ENCODE data around the gene USP12.

DNA sequence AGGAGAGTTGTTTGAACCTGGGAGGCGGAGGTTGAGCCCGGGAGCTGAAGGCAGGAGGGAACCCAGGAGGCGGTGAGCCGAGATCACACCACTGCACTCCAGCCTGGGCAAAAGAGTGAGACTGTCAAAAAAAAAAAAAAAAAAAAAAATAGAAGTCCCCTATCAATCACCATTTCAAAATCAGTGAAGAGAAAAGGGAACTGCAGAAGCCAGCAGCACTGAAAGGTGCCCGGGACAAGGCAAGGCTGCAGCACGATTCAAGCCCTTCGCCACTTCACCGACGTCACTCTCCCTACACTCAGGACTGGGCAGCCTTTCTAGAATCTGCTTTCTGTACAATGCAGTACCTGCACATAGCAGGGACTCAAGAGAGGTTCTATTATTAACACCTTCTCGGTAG is 21.9 kb upstream of the USP12 start:
- TF ChIP-seq, protein P1, sequence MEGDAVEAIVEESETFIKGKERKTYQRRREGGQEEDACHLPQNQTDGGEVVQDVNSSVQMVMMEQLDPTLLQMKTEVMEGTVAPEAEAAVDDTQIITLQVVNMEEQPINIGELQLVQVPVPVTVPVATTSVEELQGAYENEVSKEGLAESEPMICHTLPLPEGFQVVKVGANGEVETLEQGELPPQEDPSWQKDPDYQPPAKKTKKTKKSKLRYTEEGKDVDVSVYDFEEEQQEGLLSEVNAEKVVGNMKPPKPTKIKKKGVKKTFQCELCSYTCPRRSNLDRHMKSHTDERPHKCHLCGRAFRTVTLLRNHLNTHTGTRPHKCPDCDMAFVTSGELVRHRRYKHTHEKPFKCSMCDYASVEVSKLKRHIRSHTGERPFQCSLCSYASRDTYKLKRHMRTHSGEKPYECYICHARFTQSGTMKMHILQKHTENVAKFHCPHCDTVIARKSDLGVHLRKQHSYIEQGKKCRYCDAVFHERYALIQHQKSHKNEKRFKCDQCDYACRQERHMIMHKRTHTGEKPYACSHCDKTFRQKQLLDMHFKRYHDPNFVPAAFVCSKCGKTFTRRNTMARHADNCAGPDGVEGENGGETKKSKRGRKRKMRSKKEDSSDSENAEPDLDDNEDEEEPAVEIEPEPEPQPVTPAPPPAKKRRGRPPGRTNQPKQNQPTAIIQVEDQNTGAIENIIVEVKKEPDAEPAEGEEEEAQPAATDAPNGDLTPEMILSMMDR (IDR thresholded peaks at IDR 0.05), result no peak
- no peak for TF ChIP-seq POLR2AphosphoS5 (IDR thresholded peaks at IDR 0.05)
